Ovary (tissue), 9 donors: Measurements from ENCODE around the gene RSRC2. TPM values are rescaled to one million over a fixed set of nuclear protein-coding genes. Genes with fewer than 3 reads are reported as not detected.

Experiments
- DNase-seq, 5 donors: peaks; one replicate each; pipeline ENCODE4 v3.0.0-alpha.2; 2019 to 2020
- H3K27ac ChIP-seq, 2 donors: fragments of 200-600 bp; one replicate each; pipeline versions ENCODE4 v1.5.1 to v1.8.0; 2019 to 2022
- H3K27me3 ChIP-seq: fragments of 200-600 bp; one replicate; pipeline ENCODE4 v1.8.0; 2022
- H3K36me3 ChIP-seq: fragments of 200-600 bp; sonication (generic); one replicate; pipeline ENCODE4 v1.5.1; 2019
- H3K4me1 ChIP-seq: one replicate; pipeline ENCODE4 v1.8.1; 2013; ENCODE audit warnings: mild to moderate bottlenecking, moderate library complexity; ENCODE audit not compliant: insufficient read depth
- H3K4me3 ChIP-seq: fragments of 200-600 bp; sonication (generic); one replicate; pipeline ENCODE4 v1.5.1; 2017
- H3K9me3 ChIP-seq, 2 donors: fragments of 200-600 bp in 1 of 2; sonication (generic) in 1 of 2; one replicate each; pipeline versions ENCODE4 v1.5.1 to v1.8.1; 2013 to 2019; ENCODE audit warnings: mild to moderate bottlenecking in 1 of 2, moderate library complexity in 1 of 2
- EP300 ChIP-seq: sonication (generic); formaldehyde crosslinking; IDR thresholded peaks from one replicate; pipeline ENCODE4 v1.6.1; 2017; ENCODE audit warnings: antibody characterized with exemption
- POLR2A ChIP-seq: fragments of 450-650 bp; IDR thresholded peaks from one replicate; pipeline ENCODE4 v1.6.1; 2017; ENCODE audit warnings: antibody characterized with exemption, mild to moderate bottlenecking, moderate library complexity
- WGBS, 3 donors: extraction: QIAGEN DNeasy Blood & Tissue Kit in 1 of 3; methylation state at CpG; one replicate each; pipeline versions ENCODE4 v1.1.5 to v1.1.7; 2013 to 2017; 5-methylcytosine and 5-hydroxymethylcytosine counted together
- intact Hi-C, 4 donors: fragments of 100-400 bp; cut with DNase I; formaldehyde crosslinking; loops; one replicate each; pipeline versions ENCODE4 v1.11.0 to v1.15.1; 2022 to 2023
- polyA plus RNA-seq, 2 donors: library from polyadenylated mRNA; stranded (reverse); fragments of 200-250 nt in 1 of 2; fragments of 350-450 nt in 1 of 2; fragmentation: Illumina TruSeq in 1 of 2; extraction: RNeasy Lipid Tissue Mini Kit (QIAGEN cat#74804) in 1 of 2; gene quantifications; one replicate each; pipeline ENCODE4 v1.2.3, GENCODE V29; 2013 to 2014
- small RNA-seq: library from RNA; depleted of rRNA; stranded (forward); fragments of <200 nt; gene quantifications from one replicate; pipeline ENCODE3, GENCODE V24; 2016
- total RNA-seq, 7 donors: library from RNA; depleted of rRNA in 2 of 7; stranded (reverse); fragments of >200 nt in 2 of 7; fragmentation: NEBNext Ultra II Directional in 3 of 7; extraction: Animal tissue kit (Norgen Biotek cat#: 25700) in 3 of 7; gene quantifications; one replicate each; pipeline versions ENCODE4 v1.1.0 to v1.2.4, GENCODE V29; 2016 to 2023
- TF ChIP-seq, protein P1 (sequence below), 3 donors: fragments of 450-650 bp in 2 of 3; fragments of 200-600 bp in 1 of 3; IDR thresholded peaks; one replicate each; pipeline versions ENCODE4 v1.5.1 to v1.8.0; 2016 to 2022; ENCODE audit warnings: antibody characterized with exemption in 3 of 3, mild to moderate bottlenecking in 1 of 3
- donor health status: DM: no; HTN: no; CAD: no; lungs with moderate emphysema.
- donor health status: DM: no; HTN: no; CAD: no.
- donor health status: Bipolar disorder and iron deficiency.
- donor health status: DM: yes; HTN: yes; CAD: no.
- donor health status: DM: no; HTN: no; CAD: no.
- donor health status: DM: yes; HTN: yes; CAD: no.

Gene RSRC2
- total and polyA plus RNA-seq, 9 donors: 54.1 to 90.7 (median 62.7) TPM

DNA sequence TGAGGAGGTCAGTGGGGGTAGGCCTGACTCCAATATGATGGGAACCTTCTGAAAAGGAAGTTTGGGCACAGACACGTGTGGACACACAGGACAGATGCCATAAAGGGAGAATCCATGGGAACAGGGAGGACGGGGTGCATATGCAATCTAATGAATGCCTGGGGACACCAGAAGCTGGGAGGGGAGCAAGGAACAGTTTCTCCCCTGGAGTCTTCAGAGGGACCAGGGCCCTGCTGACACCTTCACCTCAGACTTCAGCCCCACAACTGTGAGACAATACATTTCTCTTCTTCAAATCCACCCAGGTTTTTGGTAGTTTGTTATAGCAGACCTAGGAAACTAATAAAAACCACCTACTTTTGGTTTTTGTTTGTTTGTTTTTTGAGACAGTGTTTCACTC lies 69.1 kb downstream of the RSRC2 start:
- Histone ChIP-seq H3K27ac (no peak overlapping the region), H3K4me1 (no peaks in the 10 kb centered on the region), H3K4me3 (no peak overlapping the region), H3K9me3 (no peaks in the 10 kb centered on the region), H3K36me3 (no peaks in the 10 kb centered on the region), H3K27me3 (no peaks in the 10 kb centered on the region)
- WGBS, 3 donors: 58 to 73% (median 68%) methylated on average over 2 of the region's 2 CpGs
- intact Hi-C loops: loop anchor here in 1 of 4 donors (2.0 kb wide), 1 partner anchor 21 kb away; no protein-coding TSS in a partner anchor
- TF ChIP-seq EP300 (no peak), POLR2A (no peak)
- TF ChIP-seq, protein P1, sequence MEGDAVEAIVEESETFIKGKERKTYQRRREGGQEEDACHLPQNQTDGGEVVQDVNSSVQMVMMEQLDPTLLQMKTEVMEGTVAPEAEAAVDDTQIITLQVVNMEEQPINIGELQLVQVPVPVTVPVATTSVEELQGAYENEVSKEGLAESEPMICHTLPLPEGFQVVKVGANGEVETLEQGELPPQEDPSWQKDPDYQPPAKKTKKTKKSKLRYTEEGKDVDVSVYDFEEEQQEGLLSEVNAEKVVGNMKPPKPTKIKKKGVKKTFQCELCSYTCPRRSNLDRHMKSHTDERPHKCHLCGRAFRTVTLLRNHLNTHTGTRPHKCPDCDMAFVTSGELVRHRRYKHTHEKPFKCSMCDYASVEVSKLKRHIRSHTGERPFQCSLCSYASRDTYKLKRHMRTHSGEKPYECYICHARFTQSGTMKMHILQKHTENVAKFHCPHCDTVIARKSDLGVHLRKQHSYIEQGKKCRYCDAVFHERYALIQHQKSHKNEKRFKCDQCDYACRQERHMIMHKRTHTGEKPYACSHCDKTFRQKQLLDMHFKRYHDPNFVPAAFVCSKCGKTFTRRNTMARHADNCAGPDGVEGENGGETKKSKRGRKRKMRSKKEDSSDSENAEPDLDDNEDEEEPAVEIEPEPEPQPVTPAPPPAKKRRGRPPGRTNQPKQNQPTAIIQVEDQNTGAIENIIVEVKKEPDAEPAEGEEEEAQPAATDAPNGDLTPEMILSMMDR (IDR thresholded peaks at IDR 0.05): no peak
- no peak for DNase-seq

DNA sequence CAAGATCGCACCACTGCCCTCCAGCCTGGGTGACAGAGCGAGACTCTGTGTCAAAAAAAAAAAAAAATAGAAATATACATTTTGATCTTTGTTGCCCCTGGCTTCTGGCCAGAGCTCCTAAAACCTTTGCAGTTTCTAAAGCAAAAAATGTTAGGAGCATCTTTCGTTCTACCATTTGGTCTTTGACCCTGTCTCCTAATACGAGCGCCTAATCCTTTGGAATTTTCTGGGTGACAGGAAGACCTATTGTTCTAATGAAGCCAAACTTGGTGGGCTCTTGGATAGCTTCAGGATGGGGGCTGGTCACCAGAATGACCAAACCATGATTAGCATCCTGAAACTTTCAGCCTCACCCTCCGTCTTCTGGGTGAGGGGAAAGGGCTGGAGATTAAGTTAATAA lies 72.0 kb downstream of the RSRC2 start:
- intact Hi-C loops: loop anchor here in 1 of 4 donors (1.0 kb wide), 1 partner anchor 31 kb away; no protein-coding TSS in a partner anchor
- TF ChIP-seq POLR2A (no peak), EP300 (no peak)
- TF ChIP-seq, protein P1 (IDR thresholded peaks at IDR 0.05): no peak
- 77 to 78% (median 77%) methylated on average over 6 of the region's 6 CpGs for WGBS, 3 donors
- no peak for DNase-seq
- no peaks in the 10 kb centered on the region for H3K9me3 ChIP-seq
- H3K4me3 ChIP-seq: no peak overlapping the region
- no peaks in the 10 kb centered on the region for H3K4me1 ChIP-seq
- no peaks in the 10 kb centered on the region for H3K36me3 ChIP-seq
- no peak overlapping the region for H3K27ac ChIP-seq
- H3K27me3 ChIP-seq: no peaks in the 10 kb centered on the region

DNA sequence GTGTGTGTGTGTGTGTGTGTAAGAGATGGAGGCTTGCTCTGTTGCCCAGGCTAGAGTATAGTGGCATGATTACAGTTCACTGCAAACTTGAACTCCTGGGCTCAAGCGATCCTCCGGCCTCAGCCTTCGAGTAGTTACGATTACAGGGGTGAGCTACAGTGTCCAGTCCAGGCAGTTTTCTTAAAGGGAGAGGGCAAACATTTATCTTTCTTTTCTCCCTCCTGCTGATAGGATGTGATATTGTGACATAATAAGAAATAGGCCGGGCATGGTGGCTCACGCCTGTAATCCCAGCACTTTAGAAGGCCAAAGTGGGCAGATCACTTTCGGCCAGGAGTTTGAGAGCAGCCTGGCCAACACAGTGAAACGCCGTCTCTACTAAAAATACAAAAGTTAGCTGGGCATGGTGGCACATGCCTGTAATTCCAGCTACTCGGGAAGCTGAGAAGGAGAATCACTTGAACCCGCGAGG lies 72.5 kb downstream of the RSRC2 start:
- Histone ChIP-seq H3K4me1 (no peaks in the 10 kb centered on the region), H3K27me3 (no peaks in the 10 kb centered on the region), H3K4me3 (no peak overlapping the region), H3K9me3 (no peaks in the 10 kb centered on the region), H3K36me3 (no peaks in the 10 kb centered on the region), H3K27ac (no peak overlapping the region)
- TF ChIP-seq POLR2A: no peak
- no peak for TF ChIP-seq EP300
- TF ChIP-seq, protein P1 (IDR thresholded peaks at IDR 0.05): no peak
- DNase-seq: no peak
- intact Hi-C loops: no loop called here
- 86 to 94% (median 92%) methylated on average over 12 of the region's 12 CpGs for WGBS, 3 donors

Small RNAs within 50 kb of the gene (small RNA-seq; reads per million reads assigned to genes)
- gene AC026333.1 (not detected), gene RF00411 (not detected)

Other genes starting within 250 kb of the RSRC2 start
- gene CLIP1, start 104.3 kb downstream of the RSRC2 start, total RNA-seq: 10 to 100 TPM; 30.4 to 71.5 (median 42.3) TPM
- 10 to 100 TPM; 16.2 to 35.7 TPM for gene CLIP1, start 104.3 kb downstream of the RSRC2 start, polyA plus RNA-seq
- 10 to 100 TPM; 18.0 to 31.8 (median 22.7) TPM for gene ZCCHC8, start 26.0 kb downstream of the RSRC2 start, total RNA-seq
- gene ZCCHC8, start 26.0 kb downstream of the RSRC2 start, polyA plus RNA-seq: 10 to 100 TPM; 19.0 to 24.9 TPM
- 10 to 100 TPM in 4 of 7 donors, 1 to 10 TPM in 3; 6.8 to 15.9 (median 11.3) TPM for gene KNTC1, start 313 bp upstream of the RSRC2 start, total RNA-seq
- gene KNTC1, start 313 bp upstream of the RSRC2 start, polyA plus RNA-seq: 1 to 10 TPM; 4.7 to 7.2 TPM
- gene HCAR2, start 176.4 kb upstream of the RSRC2 start, total RNA-seq: under 1 TPM in 2 of 7 donors, not detected in 5; 0.12 to 0.28 TPM
- under 1 TPM; 0.04 to 0.25 TPM for gene HCAR2, start 176.4 kb upstream of the RSRC2 start, polyA plus RNA-seq
- under 1 TPM in 2 of 7 donors, not detected in 5; 0.10 to 0.30 TPM for gene HCAR3, start 189.9 kb upstream of the RSRC2 start, total RNA-seq
- under 1 TPM; 0.05 to 0.23 TPM for gene HCAR3, start 189.9 kb upstream of the RSRC2 start, polyA plus RNA-seq
- gene HCAR1, start 203.9 kb upstream of the RSRC2 start, total RNA-seq: 1 to 10 TPM in 1 of 7 donors, under 1 TPM in 5, not detected in 1; 0.10 to 2.6 (median 0.53) TPM
- gene HCAR1, start 203.9 kb upstream of the RSRC2 start, polyA plus RNA-seq: 1 to 10 TPM in 1 of 2 donors, under 1 TPM in 1; 0.21 to 1.1 TPM
- 10 to 100 TPM; 13.0 to 34.0 (median 27.7) TPM for gene DENR, start 225.9 kb upstream of the RSRC2 start, total RNA-seq
- gene DENR, start 225.9 kb upstream of the RSRC2 start, polyA plus RNA-seq: 10 to 100 TPM; 18.3 to 35.5 TPM
- under 1 TPM; 0.11 to 0.51 (median 0.30) TPM for gene CCDC62, start 247.6 kb upstream of the RSRC2 start, total RNA-seq
- gene CCDC62, start 247.6 kb upstream of the RSRC2 start, polyA plus RNA-seq: under 1 TPM; 0.07 to 0.15 TPM